Left cardiac atrium (tissue), 4 donors: ENCODE data around the gene ATP5ME. TPM values are rescaled to one million over a fixed set of nuclear protein-coding genes. Genes with fewer than 3 reads are reported as not detected.
A peak's percentile ranks its signal among the peaks of the same experiment; 100 is the strongest.

Experiments used
- ATAC-seq, 2 donors: fragments of 200-7000 bp; cut with Tn5 transposase; one replicate each; pipeline ENCODE4 v1.9.1; 2020; ENCODE audit warnings: mild to moderate bottlenecking in 2 of 2, moderate library complexity in 2 of 2
- DNase-seq: peaks from one replicate; pipeline ENCODE4 v3.0.0-alpha.2; 2020
- intact Hi-C, 2 donors: fragments of 100-400 bp; cut with DNase I; formaldehyde crosslinking; loops; one replicate each; pipeline versions ENCODE4 v1.14.1 to v1.15.1; 2022 to 2023
- long read RNA-seq: library from polyadenylated mRNA; unstranded; transcript quantifications from one replicate; pipeline ENCODE4 v2.0.0, GENCODE V29; 2021
- total RNA-seq, 2 donors: library from RNA; stranded (reverse); fragmentation: NEBNext Ultra II Directional; extraction: Animal tissue kit (Norgen Biotek cat#: 25700); gene quantifications; one replicate each; pipeline ENCODE4 v1.2.1, GENCODE V29; 2021
- donor health status: DM: no; HTN: yes; CAD: no.
- donor health status: DM: no; HTN: yes; CAD: no; lungs with severe emphysema.
- donor health status: DM: yes; HTN: yes; CAD: no.
- donor health status: Dilated cardiomyopathy.

The ATP5ME gene
- total RNA-seq: 100 to 1,000 TPM; 770 to 781 TPM
- long read RNA-seq, transcript ATP5ME-201 (4 exons, 365 nt): major isoform, 55 of 63 reads
- long read RNA-seq, partial matches to known transcripts: 4 of 63 reads
- long read RNA-seq, other reads (novel, unspliced or antisense): 2 of 63 reads

- DNase-seq: peak; percentile 98
- peak; percentile 92 to 93 for ATAC-seq
- intact Hi-C loops: no loop called here
Observed at GRCh38 chr4:674172-675035, at the start of gene ATP5ME, which contains the start of gene MYL5. ATP5ME (minus strand) TSS chr4:674276; CDS start chr4:674247, 29 bp downstream. MYL5 (plus strand) TSS chr4:674542; CDS start chr4:678027, 3,485 bp downstream.

- DNase-seq: no peak
- intact Hi-C loops: no loop called here
- ATAC-seq: no peak
Observed at GRCh38 chr4:722851-723360, 48.8 kb upstream of the ATP5ME start.

- no peak for ATAC-seq
- no peak for DNase-seq
- intact Hi-C loops: no loop called here
Observed at GRCh38 chr4:722169-722725, 48.2 kb upstream of the ATP5ME start.

- intact Hi-C loops: no loop called here
- DNase-seq (peak; percentile 55), ATAC-seq (peak; percentile 42 to 56)
Observed at GRCh38 chr4:721261-722168, 47.4 kb upstream of the ATP5ME start.

- DNase-seq (no peak), ATAC-seq (no peak)
- intact Hi-C loops: no loop called here
Observed at GRCh38 chr4:720111-720860, 46.2 kb upstream of the ATP5ME start.

GRCh38 chr4:718460-718859 lies 44.4 kb upstream of the ATP5ME start:
- ATAC-seq: no peak
- intact Hi-C loops: loop anchor here in 1 of 2 donors (10.0 kb wide), 1 partner anchor 46 kb away; no protein-coding TSS in a partner anchor

GRCh38 chr4:717601-718320 lies 43.7 kb upstream of the ATP5ME start:
- intact Hi-C loops: loop anchor here in 1 of 2 donors (10.0 kb wide), 1 partner anchor 47 kb away; no protein-coding TSS in a partner anchor
- no peak for ATAC-seq
- DNase-seq: no peak

More at GRCh38 chr4:718460-718859, 44.4 kb upstream of the ATP5ME start:
- no peak for DNase-seq

- no peak for DNase-seq
- intact Hi-C loops: loop anchor here in 1 of 2 donors (10.0 kb wide), 1 partner anchor 51 kb away; no protein-coding TSS in a partner anchor
- ATAC-seq: no peak
Observed at GRCh38 chr4:714087-714486, 40.0 kb upstream of the ATP5ME start.

GRCh38 chr4:712916-713632 lies 39.0 kb upstream of the ATP5ME start:
- ATAC-seq (no peak), DNase-seq (no peak)
- intact Hi-C loops: loop anchor here in 1 of 2 donors (10.0 kb wide), 1 partner anchor 52 kb away; no protein-coding TSS in a partner anchor

- intact Hi-C loops: loop anchor here in 1 of 2 donors (10.0 kb wide), 1 partner anchor 53 kb away; no protein-coding TSS in a partner anchor
- no peak for ATAC-seq
Observed at GRCh38 chr4:712093-712492, 38.0 kb upstream of the ATP5ME start.

GRCh38 chr4:710916-711315 lies 36.8 kb upstream of the ATP5ME start:
- intact Hi-C loops: loop anchor here in 1 of 2 donors (10.0 kb wide), 1 partner anchor 54 kb away; no protein-coding TSS in a partner anchor
- no peak for ATAC-seq
- no peak for DNase-seq

More at GRCh38 chr4:712093-712492, 38.0 kb upstream of the ATP5ME start:
- no peak for DNase-seq

- intact Hi-C loops: loop anchor here in 1 of 2 donors (10.0 kb wide), 1 partner anchor 55 kb away; no protein-coding TSS in a partner anchor
- DNase-seq: no peak
- ATAC-seq: no peak
Observed at GRCh38 chr4:710116-710515, 36.0 kb upstream of the ATP5ME start.

- ATAC-seq: no peak
- intact Hi-C loops: no loop called here
- DNase-seq: no peak
Observed at GRCh38 chr4:709348-709747, 35.3 kb upstream of the ATP5ME start.

GRCh38 chr4:708631-708933 lies 34.5 kb upstream of the ATP5ME start:
- DNase-seq: no peak
- no peak for ATAC-seq
- intact Hi-C loops: no loop called here

- DNase-seq: no peak
- no peak for ATAC-seq
- intact Hi-C loops: no loop called here
Observed at GRCh38 chr4:707929-708630, 34.0 kb upstream of the ATP5ME start.
